A549 (cell line): Measurements from ENCODE around the gene ACIN1. TPM values are rescaled to one million over a fixed set of nuclear protein-coding genes. Genes with fewer than 3 reads are reported as not detected.

Source experiments
- ATAC-seq, 2 experiments: fragments of 200-7000 bp in 1 of 2; fragments of >200 bp in 1 of 2; cut with Nextera tagmentation in 1 of 2; cut with Tn5 transposase in 1 of 2; 3 replicates each; pipeline versions ENCODE4 v1.8.0 to v1.9.1; 2018 to 2020; ENCODE audit warnings: mild to moderate bottlenecking in 1 of 2, moderate library complexity in 1 of 2
- CTCF ChIA-PET: fragments of 300-600 bp; sonication (Branson Sonifier 250); formaldehyde crosslinking; extraction: SDS; loops from one replicate; lab custom pipeline; 2021; ENCODE audit warnings: antibody characterized with exemption, inconsistent platforms; lab: Yijun Ruan, JAX
- POLR2A ChIA-PET: fragments of 350-600 bp; formaldehyde crosslinking; extraction: SDS; loops from one replicate; lab custom pipeline; 2021; ENCODE audit warnings: antibody characterized with exemption, inconsistent platforms; lab: Yijun Ruan, JAX
- DNase-seq, 2 experiments: peaks; one replicate each; pipeline versions ENCODE4 v3.0.0 to v3.0.0-alpha.2; 2011 to 2016; ENCODE audit warnings: low read depth in 1 of 2, low spot score in 1 of 2
- FAIRE-seq: peaks from 2 replicates; lab custom pipeline; 2011; peaks lifted over from hg19 to GRCh38; lab: Jason Lieb, UNC
- H3K27ac ChIP-seq, 2 experiments: fragments of >200 bp; sonication (Bioruptor Twin); formaldehyde crosslinking; 3 replicates each; pipeline ENCODE4 v1.5.1; 2016 to 2017
- H3K4me1 ChIP-seq: fragments of >200 bp; sonication (Bioruptor Twin); formaldehyde crosslinking; 3 replicates; pipeline ENCODE4 v1.6.1; 2016
- H3K4me2 ChIP-seq: fragments of >200 bp; sonication (Bioruptor Twin); formaldehyde crosslinking; 3 replicates; pipeline ENCODE4 v1.6.1; 2016
- H3K4me3 ChIP-seq: fragments of >200 bp; sonication (Bioruptor Twin); formaldehyde crosslinking; 3 replicates; pipeline ENCODE4 v1.5.1; 2016
- H3K9me3 ChIP-seq: fragments of >200 bp; sonication (Bioruptor Twin); formaldehyde crosslinking; 3 replicates; pipeline ENCODE4 v1.6.1; 2016
- CBX8 ChIP-seq: fragments of 200-600 bp; sonication (generic); IDR thresholded peaks from 2 replicates; pipeline ENCODE4 v1.6.1; 2016
- CTCF ChIP-seq: fragments of >200 bp; sonication (Bioruptor Twin); formaldehyde crosslinking; IDR thresholded peaks from 3 replicates; pipeline ENCODE4 v1.5.1; 2016
- EHF ChIP-seq: fragments of 250-450 bp; sonication (Bioruptor Pico); IDR thresholded peaks from 2 replicates; pipeline ENCODE4 v1.5.0; 2020; ENCODE audit warnings: mild to moderate bottlenecking
- FOSB ChIP-seq: fragments of 250-450 bp; sonication (Bioruptor Pico); IDR thresholded peaks from 2 replicates; pipeline ENCODE4 v1.5.0; 2020; ENCODE audit warnings: mild to moderate bottlenecking, moderate library complexity
- FOSL2 ChIP-seq, 2 experiments: fragments of 450-650 bp in 1 of 2; fragments of >200 bp in 1 of 2; sonication (Bioruptor Twin) in 1 of 2; formaldehyde crosslinking; IDR thresholded peaks; 2 replicates each; pipeline versions ENCODE4 v1.5.0 to v1.6.1; 2016 to 2020; ENCODE audit warnings: mild to moderate bottlenecking in 1 of 2, moderate library complexity in 1 of 2
- FOXS1 ChIP-seq: fragments of 250-450 bp; sonication (Bioruptor Pico); IDR thresholded peaks from 2 replicates; pipeline ENCODE4 v1.5.0; 2020; ENCODE audit warnings: mild to moderate bottlenecking, moderate library complexity
- HEYL ChIP-seq: fragments of 250-450 bp; sonication (Bioruptor Pico); IDR thresholded peaks from 2 replicates; pipeline ENCODE4 v1.8.0; 2021; ENCODE audit warnings: mild to moderate bottlenecking, moderate library complexity
- HOXA7 ChIP-seq: fragments of 250-450 bp; sonication (Bioruptor Pico); IDR thresholded peaks from 2 replicates; pipeline ENCODE4 v1.5.0; 2020; ENCODE audit warnings: mild to moderate bottlenecking, moderate library complexity
- HOXB13 ChIP-seq: fragments of 250-450 bp; sonication (Bioruptor Pico); IDR thresholded peaks from 2 replicates; pipeline ENCODE4 v1.5.0; 2020; ENCODE audit warnings: low read depth, mild to moderate bottlenecking, moderate library complexity
- HOXB5 ChIP-seq: fragments of 250-450 bp; sonication (Bioruptor Pico); IDR thresholded peaks from 2 replicates; pipeline ENCODE4 v1.5.0; 2020; ENCODE audit warnings: mild to moderate bottlenecking, moderate library complexity
- JUN ChIP-seq, 2 experiments: fragments of >200 bp; sonication (Bioruptor Twin); formaldehyde crosslinking; IDR thresholded peaks; 2 replicates in 1 of 2; 3 replicates in 1 of 2; pipeline ENCODE4 v1.6.1; 2016 to 2017
- JUNB ChIP-seq: fragments of >200 bp; sonication (Bioruptor Twin); formaldehyde crosslinking; IDR thresholded peaks from 2 replicates; pipeline ENCODE4 v1.6.1; 2016
- MAFK ChIP-seq: fragments of 450-650 bp; IDR thresholded peaks from 2 replicates; pipeline ENCODE4 v1.6.1; 2014; ENCODE audit not compliant: partially characterized antibody
- MAX ChIP-seq: IDR thresholded peaks from 2 replicates; pipeline ENCODE4 v1.6.1; 2012
- MYC ChIP-seq: IDR thresholded peaks from 2 replicates; pipeline ENCODE4 v1.6.1; 2012; ENCODE audit warnings: mild to moderate bottlenecking, inconsistent platforms, low read length, improper control_type of control experiment, borderline replicate concordance
- NFE2L2 ChIP-seq: fragments of 150-350 bp; conservative IDR thresholded peaks from 2 replicates; pipeline ENCODE4 v1.6.1; 2014; ENCODE audit warnings: low read length
- NPAS2 ChIP-seq: fragments of 250-450 bp; sonication (Bioruptor Pico); IDR thresholded peaks from 2 replicates; pipeline ENCODE4 v1.8.0; 2022; ENCODE audit warnings: mild to moderate bottlenecking, moderate library complexity, borderline replicate concordance
- NR3C1 ChIP-seq: fragments of >200 bp; sonication (Bioruptor Twin); formaldehyde crosslinking; IDR thresholded peaks from 3 replicates; pipeline ENCODE4 v1.6.1; 2017
- PBX3 ChIP-seq: IDR thresholded peaks from 2 replicates; pipeline ENCODE4 v1.6.1; 2012
- PHF8 ChIP-seq: fragments of 200-600 bp; sonication (generic); IDR thresholded peaks from 2 replicates; pipeline ENCODE4 v1.6.1; 2016; ENCODE audit warnings: low read depth, mild to moderate bottlenecking, antibody characterized with exemption, moderate library complexity, borderline replicate concordance
- POLR2A ChIP-seq: IDR thresholded peaks from 2 replicates; pipeline ENCODE4 v1.6.1; 2012; ENCODE audit warnings: mild to moderate bottlenecking, low read length
- RARB ChIP-seq: fragments of 250-450 bp; sonication (Bioruptor Pico); IDR thresholded peaks from 2 replicates; pipeline ENCODE4 v1.8.0; 2021; ENCODE audit warnings: mild to moderate bottlenecking, moderate library complexity
- RCOR1 ChIP-seq: fragments of 150-350 bp; IDR thresholded peaks from 2 replicates; pipeline ENCODE4 v1.6.1; 2014; ENCODE audit warnings: antibody characterized with exemption, low read length, low read depth
- RNF2 ChIP-seq: fragments of 200-600 bp; sonication (generic); IDR thresholded peaks from 2 replicates; pipeline ENCODE4 v1.6.1; 2016; ENCODE audit warnings: low read depth, mild to moderate bottlenecking, antibody characterized with exemption, moderate library complexity, borderline replicate concordance
- SMC3 ChIP-seq: fragments of >200 bp; sonication (Bioruptor Twin); formaldehyde crosslinking; IDR thresholded peaks from 3 replicates; pipeline ENCODE4 v1.6.1; 2018; ENCODE audit warnings: inconsistent platforms
- SREBF2 ChIP-seq: fragments of 450-650 bp; IDR thresholded peaks from 2 replicates; pipeline ENCODE4 v1.6.1; 2014; ENCODE audit warnings: mild to moderate bottlenecking, moderate library complexity
- TFCP2L1 ChIP-seq: fragments of 250-450 bp; sonication (Bioruptor Pico); IDR thresholded peaks from 2 replicates; pipeline ENCODE4 v1.5.0; 2021; ENCODE audit warnings: mild to moderate bottlenecking
- USF2 ChIP-seq: fragments of 450-650 bp; IDR thresholded peaks from 2 replicates; pipeline ENCODE4 v1.6.1; 2014; ENCODE audit warnings: antibody characterized with exemption
- ZC3H11A ChIP-seq: fragments of 450-650 bp; IDR thresholded peaks from 2 replicates; pipeline ENCODE4 v1.6.1; 2014; ENCODE audit warnings: antibody characterized with exemption, mild to moderate bottlenecking
- ZFP36 ChIP-seq: fragments of 450-650 bp; IDR thresholded peaks from 2 replicates; pipeline ENCODE4 v1.6.1; 2014; ENCODE audit warnings: borderline replicate concordance; ENCODE audit not compliant: partially characterized antibody
- ZNF302 ChIP-seq: fragments of 250-450 bp; sonication (Bioruptor Pico); IDR thresholded peaks from 2 replicates; pipeline ENCODE4 v1.9.0; 2021; ENCODE audit warnings: inconsistent platforms, mild to moderate bottlenecking, moderate library complexity
- ZSCAN20 ChIP-seq: fragments of 250-450 bp; sonication (Bioruptor Pico); IDR thresholded peaks from 2 replicates; pipeline ENCODE4 v1.8.0; 2022; ENCODE audit warnings: mild to moderate bottlenecking, moderate library complexity
- WGBS: methylation state at CpG from one replicate; pipeline ENCODE4 v1.1.6; 2017; ENCODE audit errors: missing lambda C conversion rate; 5-methylcytosine and 5-hydroxymethylcytosine counted together
- polyA plus RNA-seq, 4 experiments: library from polyadenylated mRNA; depleted of rRNA in 3 of 4; stranded (reverse); fragments of >200 nt; fragmentation: RNase III in 1 of 4; extraction: RNeasy Plus Mini Kit Qiagen cat#74134 plus additional on column Dnase treatment in 1 of 4; gene quantifications; 2 replicates in 3 of 4; 3 replicates in 1 of 4; pipeline ENCODE4 v1.2.3, GENCODE V29; 2011 to 2017

ACIN1 gene
- polyA plus RNA-seq, 2 of the 4 experiments (the other 2 are of a cell fraction) = 140 to 147 TPM

GRCh38 chr14:23097786-23098185, 2.9 kb upstream of the ACIN1 start:
- DNase-seq (no peak), ATAC-seq (no peak), FAIRE-seq (no peak)
- POLR2A ChIA-PET = no interaction called here
- 97% methylated on average over 7 of the region's 7 CpGs for WGBS
- Histone ChIP-seq H3K4me2 (peak overlapping the region; percentile 74; the same call in 1 of the 3 replicates), H3K9me3 (no peaks in the 10 kb centered on the region), H3K27ac (no peak overlapping the region), H3K4me3 (no peak overlapping the region), H3K4me1 (peaks cover 20% of the 10 kb centered on the region)
- no peak for TF ChIP-seq FOXS1 (CRISPR knock-in tag)
- TF ChIP-seq ZNF302 (CRISPR knock-in tag) = no peak
- TF ChIP-seq RARB (CRISPR knock-in tag) = no peak
- TF ChIP-seq FOSL2 (IDR thresholded peaks at IDR 0.05) = no peak
- TF ChIP-seq FOSL2 (CRISPR knock-in tag; IDR thresholded peaks at IDR 0.05) = no peak
- TF ChIP-seq JUNB = no peak
- no peak for TF ChIP-seq USF2
- no peak for TF ChIP-seq CTCF
- no peak for TF ChIP-seq HOXB13 (CRISPR knock-in tag)
- no peak for TF ChIP-seq ZC3H11A
- TF ChIP-seq JUN (IDR thresholded peaks at IDR 0.05) = no peak
- no peak for TF ChIP-seq CBX8
- TF ChIP-seq SREBF2 = no peak
- no peak for TF ChIP-seq RNF2
- TF ChIP-seq NFE2L2 = no peak
- TF ChIP-seq ZSCAN20 (CRISPR knock-in tag) = no peak
- TF ChIP-seq NPAS2 (CRISPR knock-in tag) = no peak
- no peak for TF ChIP-seq PHF8
- no peak for TF ChIP-seq FOSB (CRISPR knock-in tag)
- CTCF ChIA-PET = interaction anchor here (0.7 to 8.3 kb wide), 6 partner anchors 12 to 41 kb away, joined by 3 to 56 read pairs (median 7); no protein-coding TSS in a partner anchor

GRCh38 chr14:23095196-23096108, 516 bp upstream of the ACIN1 start, which contains the start of gene C14orf119:
Gene C14orf119 (plus strand): TSS chr14:23095505. CDS start chr14:23097659, 2,154 bp downstream.
- DNase-seq (peak; percentile 98), ATAC-seq (peak; percentile 90 to 93), FAIRE-seq (no peak)
- peak within 1 kb of the TSS; percentile 98 for H3K4me2 ChIP-seq
- H3K4me1 ChIP-seq = peaks cover 23% of the 10 kb centered on the region
- H3K9me3 ChIP-seq = no peaks in the 10 kb centered on the region
- peak within 1 kb of the TSS; percentile 89 to 97 for H3K27ac ChIP-seq
- H3K4me3 ChIP-seq = peak within 1 kb of the TSS; percentile 62
- POLR2A ChIA-PET = interaction anchor here (0.6 to 2.7 kb wide), 36 partner anchors 9 to 1100 kb away, joined by 3 to 36 read pairs (median 4); partner anchors contain the start of genes BCL2L2, CIROP, DAD1 and HAUS4
- WGBS = under 1% methylated on average over 37 of the region's 46 CpGs
- CTCF ChIA-PET = interaction anchor here (0.8 to 5.2 kb wide), 17 partner anchors 9 to 215 kb away, joined by 3 to 71 read pairs (median 6); partner anchors contain the start of gene CDH24
- TF ChIP-seq POLR2A (peak; percentile 81), ZFP36 (no peak), NPAS2 (CRISPR knock-in tag) (no peak), TFCP2L1 (CRISPR knock-in tag) (no peak), SMC3 (no peak), MYC (peak; percentile 50; the same call in 1 of the 2 replicates), MAX (peak; percentile 61), ZC3H11A (no peak), JUN (IDR thresholded peaks at IDR 0.05) (peak; percentile 38 to 61; a peak in 3 of 5 replicates), RCOR1 (no peak), MAFK (no peak), HOXB5 (CRISPR knock-in tag) (no peak), EHF (CRISPR knock-in tag) (no peak), HOXA7 (no peak), JUNB (no peak), PBX3 (0 out of 2 replicates have a peak, but pooled peaks have one; percentile 9), NR3C1 (no peak), HEYL (CRISPR knock-in tag) (no peak)
